ACC112 (cell line): ENCODE data around the gene ST7.

Experiments used
- H2AFZ ChIP-seq: fragments of 200-600 bp; sonication (generic); one replicate; pipeline ENCODE4 v1.6.0; 2017; ENCODE audit warnings: antibody characterized with exemption, low read length; ENCODE audit not compliant: unreplicated experiment
- H3K27ac ChIP-seq: fragments of 200-600 bp; sonication (generic); 2 replicates; pipeline ENCODE4 v1.5.1; 2014; ENCODE audit warnings: low read depth, mild to moderate bottlenecking, antibody characterized with exemption, low read length, moderate library complexity
- H3K27me3 ChIP-seq: fragments of 200-600 bp; sonication (generic); 2 replicates; pipeline ENCODE4 v1.6.1; 2014; ENCODE audit warnings: mild to moderate bottlenecking, antibody characterized with exemption, low read length, moderate library complexity, mixed read lengths; ENCODE audit not compliant: insufficient read depth
- H3K36me3 ChIP-seq: fragments of 200-600 bp; sonication (generic); 2 replicates; pipeline ENCODE4 v1.6.1; 2016; ENCODE audit warnings: mild to moderate bottlenecking, antibody characterized with exemption, low read length, moderate library complexity, mixed read lengths; ENCODE audit not compliant: insufficient read depth
- H3K4me1 ChIP-seq: fragments of 200-600 bp; sonication (generic); one replicate; pipeline ENCODE4 v1.6.1; 2016; ENCODE audit warnings: low read length, mixed read lengths; ENCODE audit not compliant: insufficient read depth, unreplicated experiment, control insufficient read depth
- H3K4me3 ChIP-seq: fragments of 200-600 bp; sonication (generic); 2 replicates; pipeline ENCODE4 v1.5.1; 2014; ENCODE audit warnings: mild to moderate bottlenecking, low read depth, low read length
- H3K79me2 ChIP-seq: fragments of 200-600 bp; sonication (generic); one replicate; pipeline ENCODE4 v1.6.0; 2016; ENCODE audit warnings: low read length; ENCODE audit not compliant: control insufficient read depth, unreplicated experiment, insufficient read depth

Gene ST7

DNA sequence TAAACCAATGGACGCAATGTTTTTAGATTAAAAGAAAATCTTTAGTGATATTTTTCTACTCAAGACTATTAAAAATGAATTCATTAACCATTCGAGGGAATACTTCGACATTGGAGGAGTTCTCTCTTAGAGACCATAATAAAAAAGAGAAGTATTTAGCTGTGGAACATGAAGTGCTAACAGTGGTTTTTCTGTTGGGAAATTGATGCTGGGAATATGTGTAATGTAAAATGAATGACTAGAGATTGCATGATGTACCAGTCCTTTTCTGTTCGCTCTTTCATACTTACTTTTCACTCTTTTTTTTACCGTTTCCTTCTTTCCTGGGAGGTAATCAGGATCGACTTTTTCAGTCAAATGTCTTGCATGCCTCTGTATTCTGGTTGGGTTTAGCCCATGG, 41.3 kb downstream of the ST7 start:
- no peaks in the 10 kb centered on the region for H3K36me3 ChIP-seq
- H3K79me2 ChIP-seq: peaks cover 9% of the 10 kb centered on the region
- H2AFZ ChIP-seq: no peak overlapping the region
- H3K27ac ChIP-seq: no peak overlapping the region
- H3K27me3 ChIP-seq: no peaks in the 10 kb centered on the region
- H3K4me1 ChIP-seq: peaks cover 12% of the 10 kb centered on the region
- H3K4me3 ChIP-seq: no peak overlapping the region

DNA sequence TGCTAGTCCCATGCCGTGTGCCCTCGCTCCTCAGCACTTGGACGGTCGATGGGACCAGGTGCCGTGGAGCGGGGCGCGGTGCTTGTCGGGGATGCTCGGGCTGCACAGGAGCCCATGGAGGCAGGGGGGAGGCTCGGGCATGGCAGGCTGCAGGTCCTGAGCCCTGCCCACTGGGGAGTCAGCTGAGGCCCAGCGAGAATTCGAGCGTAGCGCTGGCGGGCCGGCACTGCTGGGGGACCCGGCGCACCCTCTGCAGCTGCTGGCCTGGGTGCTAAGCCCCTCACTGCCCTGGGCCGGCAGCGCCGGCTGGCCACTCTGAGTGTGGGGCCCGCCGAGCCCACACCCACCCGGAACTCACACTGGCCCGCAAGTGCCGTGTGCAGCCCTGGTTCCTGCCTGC, 44.7 kb downstream of the ST7 start:
- no peaks in the 10 kb centered on the region for H3K36me3 ChIP-seq
- no peak overlapping the region for H3K27ac ChIP-seq
- no peaks in the 10 kb centered on the region for H3K27me3 ChIP-seq
- no peak overlapping the region for H2AFZ ChIP-seq
- peaks cover 7% of the 10 kb centered on the region for H3K4me1 ChIP-seq
- H3K4me3 ChIP-seq: no peak overlapping the region
- H3K79me2 ChIP-seq: peaks cover 11% of the 10 kb centered on the region

GRCh38 chr7:116998567-116999175, 45.4 kb downstream of the ST7 start:
- peaks cover 8% of the 10 kb centered on the region for H3K4me1 ChIP-seq
- H3K27ac ChIP-seq: peak overlapping the region; percentile 61
- H3K27me3 ChIP-seq: no peaks in the 10 kb centered on the region
- no peak overlapping the region for H3K4me3 ChIP-seq
- no peak overlapping the region for H2AFZ ChIP-seq
- H3K36me3 ChIP-seq: no peaks in the 10 kb centered on the region
- peaks cover 14% of the 10 kb centered on the region for H3K79me2 ChIP-seq

DNA sequence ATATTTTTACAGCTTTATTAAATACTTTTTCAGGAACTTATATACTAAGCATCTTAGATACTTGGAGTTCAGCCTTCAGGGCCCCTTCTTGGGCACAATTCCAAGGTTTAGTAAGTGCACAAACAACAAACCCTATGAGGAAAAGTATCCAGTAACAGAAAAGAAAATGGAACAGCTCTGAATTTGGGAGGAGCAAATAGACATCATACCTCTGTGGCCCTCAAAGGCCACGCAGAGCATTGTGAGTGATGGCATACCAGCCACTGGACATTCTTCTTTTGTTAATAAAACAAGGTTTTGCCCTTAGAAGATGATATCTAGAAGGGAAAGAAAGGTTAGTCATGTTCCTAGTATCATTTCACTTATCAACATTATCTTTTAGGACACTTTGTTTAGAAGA, 46.0 kb downstream of the ST7 start:
- Histone ChIP-seq H2AFZ (no peak overlapping the region), H3K4me1 (peaks cover 14% of the 10 kb centered on the region), H3K36me3 (no peaks in the 10 kb centered on the region), H3K4me3 (no peak overlapping the region), H3K79me2 (peaks cover 19% of the 10 kb centered on the region), H3K27me3 (no peaks in the 10 kb centered on the region), H3K27ac (peak overlapping the region; percentile 61)

DNA sequence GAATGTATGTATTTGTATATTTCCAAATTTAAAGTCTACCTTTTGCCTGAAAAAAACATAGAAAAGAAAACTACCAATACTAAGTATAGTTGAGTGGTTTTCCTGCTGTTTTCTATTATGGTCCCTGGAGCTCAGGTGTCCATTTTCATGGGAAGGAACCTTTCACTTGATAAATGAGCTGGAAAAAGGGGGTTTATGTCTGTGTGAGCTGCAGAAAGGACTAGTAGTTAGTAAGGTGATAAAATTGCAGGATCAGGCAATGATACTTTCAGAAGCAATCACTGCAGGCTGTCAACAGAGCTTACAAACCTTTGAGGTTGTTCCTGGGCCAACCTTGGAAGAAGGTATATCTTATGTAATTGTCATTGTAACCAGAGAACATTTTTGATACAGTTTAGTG, 48.0 kb downstream of the ST7 start:
- Histone ChIP-seq H3K79me2 (peaks cover 19% of the 10 kb centered on the region), H3K4me1 (peaks cover 25% of the 10 kb centered on the region)

GRCh38 chr7:117004899-117005298, 51.6 kb downstream of the ST7 start:
- Histone ChIP-seq H3K4me3 (no peak overlapping the region), H3K4me1 (peaks cover 25% of the 10 kb centered on the region), H3K27ac (peak overlapping the region; percentile 31; the same call in 1 of the 2 replicates), H2AFZ (no peak overlapping the region), H3K79me2 (peaks cover 19% of the 10 kb centered on the region), H3K27me3 (no peaks in the 10 kb centered on the region), H3K36me3 (no peaks in the 10 kb centered on the region)

More for the DNA sequence above, 48.0 kb downstream of the ST7 start:
- H2AFZ ChIP-seq: no peak overlapping the region
- no peak overlapping the region for H3K27ac ChIP-seq
- no peaks in the 10 kb centered on the region for H3K36me3 ChIP-seq
- no peak overlapping the region for H3K4me3 ChIP-seq
- no peaks in the 10 kb centered on the region for H3K27me3 ChIP-seq

DNA sequence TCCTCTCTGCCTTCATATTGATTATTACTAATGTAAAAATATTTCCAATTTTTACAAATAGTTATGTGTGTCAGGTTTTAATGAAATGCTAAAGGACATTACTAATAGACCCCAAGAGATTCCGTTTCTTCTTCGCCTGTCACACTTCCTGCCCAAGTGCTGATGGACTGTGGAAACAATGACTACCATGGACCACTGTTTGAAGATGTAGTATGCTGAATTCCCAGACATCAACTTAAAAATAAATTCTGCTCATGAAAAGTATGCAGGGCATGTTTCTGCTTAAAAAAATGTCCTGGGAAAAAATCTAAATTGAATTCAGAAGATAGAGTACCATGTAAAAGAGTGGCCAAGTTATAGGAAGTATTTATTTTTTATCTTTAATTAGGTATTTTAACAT, 52.1 kb downstream of the ST7 start:
- no peaks in the 10 kb centered on the region for H3K27me3 ChIP-seq
- no peak overlapping the region for H3K4me3 ChIP-seq
- H3K27ac ChIP-seq: peak overlapping the region; percentile 31; the same call in 1 of the 2 replicates
- H3K36me3 ChIP-seq: no peaks in the 10 kb centered on the region
- peaks cover 18% of the 10 kb centered on the region for H3K79me2 ChIP-seq
- H3K4me1 ChIP-seq: peaks cover 31% of the 10 kb centered on the region
- H2AFZ ChIP-seq: no peak overlapping the region

DNA sequence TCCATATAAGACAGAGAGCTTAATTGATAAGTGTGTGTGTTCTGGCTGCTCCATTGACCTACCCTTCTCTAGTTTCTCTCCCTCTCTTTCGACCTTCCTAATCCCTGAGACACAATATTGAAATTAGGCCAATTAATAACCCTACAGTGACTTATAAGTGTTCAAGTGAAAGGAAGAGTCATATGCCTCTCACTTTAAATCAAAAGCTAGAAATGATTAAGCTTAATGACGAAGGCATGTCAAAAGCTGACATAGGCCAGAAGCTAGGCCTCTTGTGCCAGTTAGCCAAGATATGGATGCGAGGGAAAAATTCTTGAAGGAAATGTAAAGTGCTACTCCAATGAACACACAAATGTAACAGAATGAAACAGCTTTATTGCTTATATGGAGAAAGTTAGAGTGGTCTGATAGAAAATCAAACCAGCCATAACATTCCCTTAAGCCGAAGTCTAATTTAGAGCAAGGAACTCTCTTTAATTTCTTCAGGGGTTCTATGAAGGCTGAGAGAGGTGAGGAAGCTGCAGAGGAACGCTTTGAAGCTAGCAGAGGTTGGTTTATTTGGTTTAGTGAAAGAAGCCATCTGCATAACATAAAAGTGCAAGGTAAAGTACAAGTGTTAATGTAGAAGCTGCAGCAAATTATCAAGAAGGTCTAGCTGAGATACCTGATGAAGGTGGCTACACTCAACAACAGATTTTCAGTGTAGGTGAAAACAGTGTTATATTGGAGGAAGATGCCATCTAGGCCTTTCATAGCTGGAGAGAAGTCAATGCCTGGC, 53.8 kb downstream of the ST7 start:
- H3K4me3 ChIP-seq: no peak overlapping the region
- peaks cover 11% of the 10 kb centered on the region for H3K79me2 ChIP-seq
- H2AFZ ChIP-seq: no peak overlapping the region

DNA sequence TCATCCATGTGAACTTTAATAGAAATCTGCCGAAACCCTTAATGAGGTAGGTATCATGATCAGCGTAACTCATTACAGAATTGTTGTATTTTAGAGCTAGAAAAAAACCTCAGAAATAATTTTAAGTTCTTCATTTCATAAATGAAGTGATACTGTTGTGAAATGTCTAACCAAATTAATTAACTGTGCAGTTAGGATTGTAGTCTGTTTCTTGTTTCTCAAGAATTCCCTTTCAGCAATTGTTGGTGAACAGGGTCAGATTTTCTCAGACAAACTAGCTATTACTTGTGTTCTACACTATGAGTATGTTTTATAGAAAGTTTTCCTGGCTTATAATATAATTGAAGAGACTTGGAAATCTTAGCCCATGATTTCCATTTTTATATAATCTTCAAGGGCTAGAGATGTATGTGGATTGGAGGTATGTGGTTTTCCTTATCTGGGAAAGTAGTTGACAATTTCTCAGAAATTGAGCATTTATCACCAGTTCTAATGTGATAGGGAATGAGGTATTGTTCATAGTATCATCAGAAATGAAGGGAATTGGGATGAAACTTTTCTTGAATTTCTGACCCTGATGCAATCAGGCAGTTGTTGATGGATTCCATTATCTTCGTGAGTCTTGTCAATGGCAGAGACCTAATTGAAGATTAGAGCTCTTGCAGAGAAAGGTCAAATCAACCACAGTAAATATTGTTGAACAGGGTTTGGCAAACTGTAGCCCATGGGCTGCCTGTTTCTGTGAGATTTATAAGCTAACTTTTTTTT, 55.0 kb downstream of the ST7 start:
- no peak overlapping the region for H2AFZ ChIP-seq
- H3K27ac ChIP-seq: no peak overlapping the region
- peaks cover 39% of the 10 kb centered on the region for H3K4me1 ChIP-seq
- no peak overlapping the region for H3K4me3 ChIP-seq
- H3K27me3 ChIP-seq: no peaks in the 10 kb centered on the region
- H3K79me2 ChIP-seq: peaks cover 8% of the 10 kb centered on the region
- H3K36me3 ChIP-seq: no peaks in the 10 kb centered on the region

More for the DNA sequence above, 53.8 kb downstream of the ST7 start:
- Histone ChIP-seq H3K4me1 (peaks cover 39% of the 10 kb centered on the region), H3K27ac (no peak overlapping the region), H3K27me3 (no peaks in the 10 kb centered on the region), H3K36me3 (no peaks in the 10 kb centered on the region)

DNA sequence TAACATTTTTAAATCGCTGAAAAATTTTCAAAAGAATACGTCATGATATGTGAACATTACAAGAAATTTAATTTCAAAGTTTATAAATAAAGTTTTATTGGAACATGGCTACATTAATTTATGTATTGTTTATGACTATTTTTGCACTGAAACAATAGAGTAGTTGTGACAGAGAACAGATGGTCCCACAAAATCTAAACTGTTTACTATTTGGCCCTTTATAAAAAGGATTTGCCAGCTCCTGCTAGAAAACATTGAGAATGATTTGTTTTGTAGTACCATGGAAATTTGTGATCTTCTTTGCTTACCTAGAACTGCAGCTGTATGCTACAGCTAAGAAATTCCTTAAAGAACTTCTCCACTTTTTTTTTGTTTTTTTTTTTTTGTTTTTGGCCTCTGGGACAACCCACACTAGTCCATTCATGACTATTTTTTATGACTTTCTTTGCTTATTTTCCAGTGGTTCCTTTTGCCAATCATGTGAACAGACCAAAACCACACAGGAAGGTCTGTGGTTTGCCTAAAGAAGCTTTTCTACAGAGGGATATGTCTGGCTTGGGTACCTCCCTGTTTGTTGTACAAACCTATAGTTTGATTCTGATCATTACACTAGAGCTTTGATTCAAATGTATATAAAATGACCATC, 55.7 kb downstream of the ST7 start:
- H2AFZ ChIP-seq: no peak overlapping the region
- no peak overlapping the region for H3K4me3 ChIP-seq
- no peak overlapping the region for H3K27ac ChIP-seq
- H3K36me3 ChIP-seq: no peaks in the 10 kb centered on the region
- H3K4me1 ChIP-seq: peaks cover 37% of the 10 kb centered on the region
- no peaks in the 10 kb centered on the region for H3K27me3 ChIP-seq
- peaks cover 3% of the 10 kb centered on the region for H3K79me2 ChIP-seq
